Measurements from ENCODE around the gene DCP2. TPM values are rescaled to one million over a fixed set of nuclear protein-coding genes. Genes with fewer than 3 reads are reported as not detected.

Gene DCP2
- total RNA-seq, 1 donor from 2014 or later, result 58.2 TPM

DNA sequence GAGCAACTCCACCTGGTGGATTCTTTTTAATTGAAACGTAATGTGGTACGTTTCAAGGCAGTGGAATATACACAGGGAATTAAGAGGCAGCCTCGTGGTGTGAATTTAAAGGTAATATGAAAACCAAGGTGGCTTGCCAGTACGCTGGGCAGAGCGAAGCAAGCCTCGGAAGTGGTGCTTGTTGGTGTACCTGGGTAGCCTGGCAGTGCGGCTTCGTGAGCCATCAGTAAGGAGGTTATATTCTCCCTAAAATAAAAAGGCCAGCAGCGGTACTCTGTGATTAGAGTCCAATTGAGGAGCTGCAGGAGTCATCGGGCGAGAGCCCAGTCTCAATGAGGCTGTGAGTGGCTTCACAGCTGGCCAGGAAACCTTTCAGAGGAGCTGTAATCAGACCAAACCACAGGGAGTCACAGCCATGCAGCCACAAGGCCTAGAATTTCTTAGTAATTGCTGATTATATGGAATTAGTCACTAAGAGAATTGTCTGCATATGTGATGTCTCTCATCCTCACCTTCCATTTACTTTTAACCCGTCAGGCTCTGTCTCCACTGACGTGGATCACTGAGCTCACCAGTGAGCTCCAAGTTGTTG, 57.7 kb downstream of the DCP2 start:
- no peak for TF ChIP-seq POLR2AphosphoS5 (IDR thresholded peaks at IDR 0.05; ENCODE audit: insufficient read depth in 1 of 2, low read depth in 1 of 2)
- TF ChIP-seq CTCF (IDR thresholded peaks at IDR 0.05), result no peak
- TF ChIP-seq POLR2A (IDR thresholded peaks at IDR 0.05), result no peak
- Histone ChIP-seq H3K4me1 (peaks cover 5% of the 10 kb centered on the region), H3K27ac (no peak overlapping the region), H3K27me3 (no peaks in the 10 kb centered on the region), H3K4me3 (no peak overlapping the region), H3K9me3 (no peaks in the 10 kb centered on the region), H3K36me3 (no peaks in the 10 kb centered on the region)
- intact Hi-C loops (cut with DNase I), result no loop called here
- no peak for DNase-seq (ENCODE audit: extremely low spot score in 2 of 2)

DNA sequence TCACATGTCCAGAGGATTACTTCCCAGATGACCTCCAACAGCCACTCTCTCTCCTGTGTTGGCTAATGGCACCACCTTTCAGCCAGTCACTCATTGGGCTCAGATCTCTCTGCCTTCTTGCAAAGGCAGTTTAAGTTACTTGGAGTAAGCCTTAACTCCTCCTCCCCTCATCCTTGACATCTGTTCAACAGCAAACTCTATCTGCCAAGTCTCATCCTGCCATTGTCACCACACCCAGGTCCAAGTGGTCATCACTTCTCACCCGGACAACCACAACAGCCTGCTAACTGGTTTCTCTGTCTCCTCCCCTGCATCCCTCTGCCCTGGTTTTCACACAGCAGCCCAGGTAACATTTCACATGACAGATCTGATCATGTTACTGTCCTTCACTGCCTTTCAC, 58.5 kb downstream of the DCP2 start:
- Histone ChIP-seq H3K9me3 (no peaks in the 10 kb centered on the region), H3K27ac (no peak overlapping the region), H3K36me3 (no peaks in the 10 kb centered on the region), H3K4me1 (peaks cover 5% of the 10 kb centered on the region), H3K27me3 (no peaks in the 10 kb centered on the region), H3K4me3 (no peak overlapping the region)
- intact Hi-C loops (cut with DNase I), result no loop called here
- no peak for DNase-seq (ENCODE audit: extremely low spot score in 2 of 2)
- no peak for TF ChIP-seq POLR2AphosphoS5 (IDR thresholded peaks at IDR 0.05; ENCODE audit: insufficient read depth in 1 of 2, low read depth in 1 of 2)
- TF ChIP-seq CTCF (IDR thresholded peaks at IDR 0.05), result no peak
- no peak for TF ChIP-seq POLR2A (IDR thresholded peaks at IDR 0.05)

- Histone ChIP-seq H3K36me3 (no peaks in the 10 kb centered on the region), H3K4me1 (peaks cover 5% of the 10 kb centered on the region), H3K4me3 (no peak overlapping the region), H3K27me3 (no peaks in the 10 kb centered on the region), H3K27ac (no peak overlapping the region), H3K9me3 (no peaks in the 10 kb centered on the region)
- no peak for TF ChIP-seq CTCF (IDR thresholded peaks at IDR 0.05)
- DNase-seq (ENCODE audit: extremely low spot score in 2 of 2), result no peak
- intact Hi-C loops (cut with DNase I), result no loop called here
Measured at GRCh38 chr5:113036321-113036720, 59.7 kb downstream of the DCP2 start.

- H3K4me3 ChIP-seq, result no peak overlapping the region
- TF ChIP-seq POLR2A (IDR thresholded peaks at IDR 0.05) (no peak), CTCF (IDR thresholded peaks at IDR 0.05) (no peak), POLR2AphosphoS5 (IDR thresholded peaks at IDR 0.05; ENCODE audit: insufficient read depth in 1 of 2, low read depth in 1 of 2) (no peak)
- no peaks in the 10 kb centered on the region for H3K27me3 ChIP-seq
- no peaks in the 10 kb centered on the region for H3K9me3 ChIP-seq
- peaks cover 5% of the 10 kb centered on the region for H3K4me1 ChIP-seq
- intact Hi-C loops (cut with DNase I), result no loop called here
- no peak overlapping the region for H3K27ac ChIP-seq
- no peak for DNase-seq (ENCODE audit: extremely low spot score in 2 of 2)
- H3K36me3 ChIP-seq, result no peaks in the 10 kb centered on the region
Measured at GRCh38 chr5:113036826-113037225, 60.2 kb downstream of the DCP2 start.

DNA sequence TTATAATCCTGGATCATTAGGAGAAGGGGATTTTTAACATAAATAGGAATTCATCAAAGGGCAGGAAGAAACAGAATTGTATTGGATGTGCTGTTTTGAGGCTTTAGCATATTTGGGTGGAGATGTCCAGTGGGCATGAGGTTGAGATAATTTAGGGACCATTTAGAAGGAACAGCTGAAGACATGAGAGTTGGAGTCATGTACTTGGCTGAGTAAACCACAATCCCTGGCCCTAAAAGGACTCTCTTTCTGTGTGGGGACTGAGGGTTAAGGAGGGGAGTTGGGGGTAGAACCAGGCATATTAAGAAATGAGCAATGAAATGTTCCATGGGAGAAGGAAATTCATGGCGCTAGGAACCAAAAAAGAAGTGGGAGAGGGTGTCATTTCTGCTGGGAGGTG, 61.5 kb downstream of the DCP2 start:
- no peaks in the 10 kb centered on the region for H3K4me1 ChIP-seq
- H3K27ac ChIP-seq, result no peak overlapping the region
- H3K9me3 ChIP-seq, result no peaks in the 10 kb centered on the region
- H3K27me3 ChIP-seq, result no peaks in the 10 kb centered on the region
- H3K36me3 ChIP-seq, result no peaks in the 10 kb centered on the region
- intact Hi-C loops (cut with DNase I), result no loop called here
- no peak for TF ChIP-seq POLR2A (IDR thresholded peaks at IDR 0.05)
- no peak for TF ChIP-seq CTCF (IDR thresholded peaks at IDR 0.05)
- no peak for TF ChIP-seq POLR2AphosphoS5 (IDR thresholded peaks at IDR 0.05; ENCODE audit: insufficient read depth in 1 of 2, low read depth in 1 of 2)
- no peak overlapping the region for H3K4me3 ChIP-seq
- no peak for DNase-seq (ENCODE audit: extremely low spot score in 2 of 2)

Data from vagina (tissue), 2 donors.